ENCODE data around the gene BROX.
"Not testable (repeated sequence)": the region's sequence is repeated elsewhere in the genome, so short reads cannot be mapped to it uniquely, and the experiment has no call there.

The BROX gene
- total RNA-seq: 81.1 to 112 (median 102) reads per million in 4 experiments

GRCh38 chr1:222712253-222713090 is at the start of gene BROX, which contains the start of gene AIDA:
BROX (plus strand) TSS chr1:222712564; CDS start chr1:222715700, 3,136 bp downstream.
AIDA (minus strand) TSS chr1:222712491; CDS start chr1:222712317, 174 bp downstream.
- DNase-seq: peak; percentile 90

GRCh38 chr1:222663431-222663934 is 48.9 kb upstream of the BROX start:
- no peak for DNase-seq

- DNase-seq: no peak
Measured at GRCh38 chr1:222665964-222666363, 46.4 kb upstream of the BROX start.

GRCh38 chr1:222668184-222668583 is 44.2 kb upstream of the BROX start:
- DNase-seq: not testable (repeated sequence)

- not testable (repeated sequence) for DNase-seq
Measured at GRCh38 chr1:222669107-222669506, 43.3 kb upstream of the BROX start.

- DNase-seq: no peak
Measured at GRCh38 chr1:222670110-222670509, 42.3 kb upstream of the BROX start.

- DNase-seq: no peak
Measured at GRCh38 chr1:222680080-222680479, 32.3 kb upstream of the BROX start.

- no peak for DNase-seq
Measured at GRCh38 chr1:222691016-222691415, 21.3 kb upstream of the BROX start.

- DNase-seq: no peak
Measured at GRCh38 chr1:222694927-222695326, 17.4 kb upstream of the BROX start.

- no peak for DNase-seq
Measured at GRCh38 chr1:222696741-222697140, 15.6 kb upstream of the BROX start.

GRCh38 chr1:222697203-222697602 is 15.2 kb upstream of the BROX start:
- DNase-seq: no peak

GRCh38 chr1:222697826-222698225 is 14.5 kb upstream of the BROX start:
- no peak for DNase-seq

GRCh38 chr1:222702210-222702609 is 10.2 kb upstream of the BROX start:
- DNase-seq: no peak

- DNase-seq: no peak
Measured at GRCh38 chr1:222704260-222704659, 8.1 kb upstream of the BROX start.

- no peak for DNase-seq
Measured at GRCh38 chr1:222706815-222707214, 5.5 kb upstream of the BROX start.

- DNase-seq: no peak
Measured at GRCh38 chr1:222709700-222710153, 2.6 kb upstream of the BROX start.

- peak; percentile 41 for DNase-seq
Measured at GRCh38 chr1:222711319-222712252, 778 bp upstream of the BROX start.

- peak; percentile 90 for DNase-seq
Measured at GRCh38 chr1:222713091-222713961, 962 bp downstream of the BROX start.

GRCh38 chr1:222716393-222716792 is 4.0 kb downstream of the BROX start:
- DNase-seq: no peak

- no peak for DNase-seq
Measured at GRCh38 chr1:222728746-222729145, 16.4 kb downstream of the BROX start.

- DNase-seq: no peak
Measured at GRCh38 chr1:222730866-222731265, 18.5 kb downstream of the BROX start.
